RWPE1 (cell line): ENCODE results near the gene PDLIM7.

Experiments used
- CTCF ChIA-PET: fragments of 350-600 bp; sonication (Branson Sonifier 250); formaldehyde crosslinking; extraction: SDS; loops from one replicate; lab custom pipeline; 2021; lab: Yijun Ruan, JAX
- POLR2A ChIA-PET: fragments of 400-600 bp; formaldehyde crosslinking; extraction: SDS; loops from one replicate; lab custom pipeline; 2020; ENCODE audit warnings: antibody characterized with exemption; ENCODE audit not compliant: low non-redundant PET; lab: Yijun Ruan, JAX
- DNase-seq: peaks from one replicate; pipeline ENCODE4 v3.0.0; 2012; ENCODE audit warnings: low spot score
- H3K27ac ChIP-seq: fragments of 450-650 bp; 2 replicates; pipeline ENCODE4 v1.5.1; 2017
- TF ChIP-seq, protein P1 (sequence below): fragments of 450-650 bp; conservative IDR thresholded peaks from 2 replicates; pipeline ENCODE4 v1.5.1; 2017; ENCODE audit warnings: low read depth, mild to moderate bottlenecking

The PDLIM7 gene

DNA sequence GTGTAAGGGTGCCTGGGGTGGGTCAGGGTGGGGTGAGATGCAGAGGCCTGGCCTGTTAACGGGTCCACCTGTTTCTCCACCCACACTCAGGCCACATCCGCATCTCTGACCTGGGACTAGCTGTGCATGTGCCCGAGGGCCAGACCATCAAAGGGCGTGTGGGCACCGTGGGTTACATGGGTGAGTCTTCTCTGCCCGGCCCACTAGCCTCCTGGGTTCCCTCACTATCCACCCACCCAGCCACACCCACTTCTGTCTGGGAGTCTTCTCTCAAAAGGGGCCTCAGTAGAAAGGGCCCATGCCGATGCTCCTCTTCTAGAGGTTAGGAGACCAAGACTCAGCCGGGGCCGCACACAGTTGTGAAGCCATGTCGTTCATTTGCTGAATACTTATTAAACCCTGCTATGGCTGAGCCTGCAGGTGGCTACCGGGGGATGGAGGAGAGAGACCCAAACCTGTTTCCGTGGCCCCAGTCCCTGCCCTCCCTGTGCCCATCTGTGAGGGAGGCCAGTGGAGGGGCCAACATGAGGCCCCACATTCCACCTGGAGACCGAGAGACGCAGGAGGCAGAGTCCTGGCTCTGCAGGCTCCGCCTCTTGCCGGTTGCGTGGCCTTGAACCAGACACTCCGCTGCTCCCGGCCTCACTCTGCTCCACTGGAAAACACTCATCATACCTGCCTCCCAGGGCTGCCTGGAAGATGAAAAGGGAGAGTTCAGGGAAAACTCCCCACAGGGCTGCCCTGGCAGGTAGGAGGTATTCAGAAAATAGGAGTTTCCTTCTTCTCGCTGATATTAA lies 62.3 kb downstream of the PDLIM7 start:
- CTCF ChIA-PET = interaction anchor here (0.6 to 1.2 kb wide), 2 partner anchors 33 to 354 kb away, joined by 3 read pairs; no protein-coding TSS in a partner anchor
- TF ChIP-seq, protein P1, sequence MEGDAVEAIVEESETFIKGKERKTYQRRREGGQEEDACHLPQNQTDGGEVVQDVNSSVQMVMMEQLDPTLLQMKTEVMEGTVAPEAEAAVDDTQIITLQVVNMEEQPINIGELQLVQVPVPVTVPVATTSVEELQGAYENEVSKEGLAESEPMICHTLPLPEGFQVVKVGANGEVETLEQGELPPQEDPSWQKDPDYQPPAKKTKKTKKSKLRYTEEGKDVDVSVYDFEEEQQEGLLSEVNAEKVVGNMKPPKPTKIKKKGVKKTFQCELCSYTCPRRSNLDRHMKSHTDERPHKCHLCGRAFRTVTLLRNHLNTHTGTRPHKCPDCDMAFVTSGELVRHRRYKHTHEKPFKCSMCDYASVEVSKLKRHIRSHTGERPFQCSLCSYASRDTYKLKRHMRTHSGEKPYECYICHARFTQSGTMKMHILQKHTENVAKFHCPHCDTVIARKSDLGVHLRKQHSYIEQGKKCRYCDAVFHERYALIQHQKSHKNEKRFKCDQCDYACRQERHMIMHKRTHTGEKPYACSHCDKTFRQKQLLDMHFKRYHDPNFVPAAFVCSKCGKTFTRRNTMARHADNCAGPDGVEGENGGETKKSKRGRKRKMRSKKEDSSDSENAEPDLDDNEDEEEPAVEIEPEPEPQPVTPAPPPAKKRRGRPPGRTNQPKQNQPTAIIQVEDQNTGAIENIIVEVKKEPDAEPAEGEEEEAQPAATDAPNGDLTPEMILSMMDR = no peak
- peak overlapping the region; percentile 94 for H3K27ac ChIP-seq
- POLR2A ChIA-PET = no interaction called here
- DNase-seq = no peak

DNA sequence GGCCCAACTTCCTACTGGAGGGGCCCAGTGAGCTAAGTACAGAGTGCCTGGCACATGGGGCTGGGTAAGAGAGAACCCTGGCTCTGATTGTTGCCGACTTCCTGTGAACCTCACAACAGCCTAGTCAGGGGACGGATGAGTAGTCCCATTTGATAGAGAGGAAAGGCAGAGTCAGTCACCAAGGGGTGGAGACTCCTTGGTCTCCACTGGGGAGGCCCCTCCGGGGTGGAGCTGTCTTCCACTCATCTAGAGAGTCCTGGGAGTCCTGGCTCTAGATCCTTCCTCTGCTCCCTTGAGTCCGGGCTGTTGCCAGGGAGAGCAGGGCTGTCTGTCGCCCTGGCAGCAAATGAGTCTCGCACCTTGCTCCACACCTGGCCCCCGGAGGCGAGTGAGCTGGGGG lies 63.0 kb downstream of the PDLIM7 start:
- peak overlapping the region; percentile 94 for H3K27ac ChIP-seq
- CTCF ChIA-PET = interaction anchor here (0.6 to 1.2 kb wide), 3 partner anchors 30 to 353 kb away, joined by 3 read pairs; no protein-coding TSS in a partner anchor

DNA sequence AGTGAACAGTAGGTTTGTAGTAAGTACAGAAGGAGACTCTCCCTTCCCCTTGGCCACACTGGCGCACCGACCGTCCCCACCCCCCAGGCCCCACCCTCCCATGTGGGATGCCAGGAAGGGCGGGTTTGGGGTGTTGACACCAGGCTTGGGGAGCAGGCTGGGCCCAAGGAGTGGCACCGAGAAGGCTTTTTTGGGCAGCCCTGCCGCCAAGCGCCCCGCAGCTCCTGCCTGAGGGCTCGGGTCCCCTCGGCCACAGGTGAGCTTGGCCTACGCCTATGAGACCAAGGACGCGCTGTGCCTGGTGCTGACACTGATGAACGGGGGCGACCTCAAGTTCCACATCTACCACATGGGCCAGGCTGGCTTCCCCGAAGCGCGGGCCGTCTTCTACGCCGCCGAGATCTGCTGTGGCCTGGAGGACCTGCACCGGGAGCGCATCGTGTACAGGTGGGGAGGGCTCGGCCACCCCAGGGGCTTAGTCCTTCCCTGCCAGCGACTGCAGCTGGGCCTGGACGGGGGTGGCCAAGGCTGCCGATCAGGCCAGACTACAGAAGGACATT lies 63.7 kb downstream of the PDLIM7 start:
- POLR2A ChIA-PET = interaction anchor here (0.7 kb wide), 1 partner anchor 29 kb away, joined by 3 read pairs; no protein-coding TSS in a partner anchor
- CTCF ChIA-PET = interaction anchor here (0.6 to 2.0 kb wide), 6 partner anchors 21 to 62 kb away, joined by 3 to 5 read pairs (median 3); no protein-coding TSS in a partner anchor
- TF ChIP-seq, protein P1 = no peak
- no peak for DNase-seq
- H3K27ac ChIP-seq = peak overlapping the region; percentile 94

More for the DNA sequence above, 63.0 kb downstream of the PDLIM7 start:
- TF ChIP-seq, protein P1 = no peak
- no peak for DNase-seq
- POLR2A ChIA-PET = interaction anchor here (0.7 kb wide), 1 partner anchor 30 kb away, joined by 3 read pairs; no protein-coding TSS in a partner anchor
